Psoas muscle (tissue), 8 donors: ENCODE results near the gene UBAP1L. TPM values are rescaled to one million over a fixed set of nuclear protein-coding genes. Genes with fewer than 3 reads are reported as not detected.

Experiments used
- ATAC-seq, 4 donors: fragments of 200-7000 bp; cut with Tn5 transposase; one replicate each; pipeline ENCODE4 v1.9.1; 2020; ENCODE audit warnings: moderate library complexity in 3 of 4, mild to moderate bottlenecking in 2 of 4
- DNase-seq, 2 donors: peaks; one replicate each; pipeline ENCODE4 v3.0.0-alpha.2; 2020
- H3K27ac ChIP-seq: fragments of 200-600 bp; one replicate; pipeline ENCODE4 v1.8.0; 2022
- H3K27me3 ChIP-seq, 3 donors: fragments of 200-600 bp in 1 of 3; one replicate each; pipeline versions ENCODE4 v1.6.1 to v1.8.0; 2013 to 2022; ENCODE audit warnings: low read length in 2 of 3, mild to moderate bottlenecking in 2 of 3, moderate library complexity in 1 of 3; ENCODE audit not compliant: insufficient read depth in 3 of 3
- H3K36me3 ChIP-seq, 2 donors: fragments of 200-600 bp in 1 of 2; one replicate each; pipeline versions ENCODE4 v1.6.1 to v1.8.0; 2013 to 2022; ENCODE audit warnings: low read depth in 1 of 2, mild to moderate bottlenecking in 1 of 2, moderate library complexity in 1 of 2; ENCODE audit not compliant: insufficient read depth in 1 of 2
- H3K4me1 ChIP-seq: fragments of 200-600 bp; one replicate; pipeline ENCODE4 v1.8.0; 2022
- H3K4me3 ChIP-seq: fragments of 200-600 bp; one replicate; pipeline ENCODE4 v1.8.0; 2022; ENCODE audit warnings: mild to moderate bottlenecking
- H3K9me3 ChIP-seq: fragments of 200-600 bp; one replicate; pipeline ENCODE4 v1.8.0; 2022
- WGBS, 3 donors: extraction: QIAGEN DNeasy Blood & Tissue Kit; methylation state at CpG; one replicate each; pipeline versions ENCODE4 v1.1.6 to v1.1.7; 2013; 5-methylcytosine and 5-hydroxymethylcytosine counted together
- intact Hi-C, 2 donors: fragments of 100-400 bp; cut with DNase I; formaldehyde crosslinking; loops; one replicate each; pipeline versions ENCODE4 v1.11.0 to v1.14.2; 2022
- polyA plus RNA-seq, 3 donors: library from polyadenylated mRNA; stranded (reverse); fragments of 200-250 nt; gene quantifications; one replicate each; pipeline ENCODE4 v1.2.3, GENCODE V29; 2013
- total RNA-seq, 4 donors: library from RNA; stranded (reverse); fragmentation: NEBNext Ultra II Directional in 2 of 4; extraction: Animal tissue kit (Norgen Biotek cat#: 25700) in 2 of 4; gene quantifications; one replicate each; pipeline versions ENCODE4 v1.2.1 to v1.2.4, GENCODE V29; 2021 to 2023
- TF ChIP-seq, protein P1 (sequence below): fragments of 200-600 bp; IDR thresholded peaks from one replicate; pipeline ENCODE4 v1.8.0; 2022; ENCODE audit warnings: antibody characterized with exemption
- donor health status: healthy with polysubstance abuse.
- donor health status: DM: no; HTN: no; CAD: no; lungs with moderate emphysema.
- donor health status: Bipolar disorder and iron deficiency.
- donor health status: healthy.
- donor health status: DM: yes; HTN: yes; CAD: no.
- donor health status: DM: no; HTN: no; CAD: no.
- donor health status: DM: no; HTN: no; CAD: no.
- donor health status: DM: yes; HTN: yes; CAD: no.

The UBAP1L gene
- total and polyA plus RNA-seq, 7 donors, result 0.79 to 2.8 (median 1.1) TPM

DNA sequence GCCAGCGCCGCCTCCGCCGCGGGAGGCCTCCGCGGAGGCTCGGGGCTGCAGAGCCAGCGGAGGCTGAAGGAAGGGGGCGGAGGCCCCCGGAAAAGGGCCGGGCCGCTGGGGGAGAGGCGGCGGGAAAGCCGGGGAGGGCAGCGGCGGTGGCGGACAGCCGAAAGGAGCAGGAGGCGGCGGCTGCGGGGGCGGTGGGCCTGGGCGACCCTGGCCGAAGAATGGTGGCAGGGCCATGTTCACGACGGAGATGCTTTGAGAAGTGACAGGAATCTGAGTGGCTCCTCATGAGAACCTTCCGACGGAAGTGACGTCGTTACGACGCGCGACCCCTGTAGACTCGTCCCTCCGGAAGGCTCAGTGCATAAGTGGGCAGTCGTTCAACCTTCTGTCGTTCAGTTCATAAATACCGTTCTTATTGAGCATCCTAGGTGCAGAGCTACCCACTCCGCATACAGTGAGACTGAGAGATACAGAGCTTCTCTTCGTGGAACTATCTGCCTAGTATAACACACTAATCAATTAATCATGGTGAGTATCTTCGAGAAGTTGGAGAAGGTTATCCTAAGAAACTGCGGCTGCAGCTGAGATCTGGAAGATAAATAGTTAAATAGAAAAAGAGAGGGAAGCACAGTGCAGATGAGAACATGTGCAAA is 18.7 kb upstream of the UBAP1L start, which contains the start of gene PDCD7:
TSS of gene PDCD7 (minus strand) at position 261 of the 653 bp plus-strand sequence. CDS start at position 234, 27 bp downstream.
- H3K9me3 ChIP-seq, result no peaks in the 10 kb centered on the region
- peak; percentile 87 to 93 for DNase-seq
- TF ChIP-seq, protein P1, sequence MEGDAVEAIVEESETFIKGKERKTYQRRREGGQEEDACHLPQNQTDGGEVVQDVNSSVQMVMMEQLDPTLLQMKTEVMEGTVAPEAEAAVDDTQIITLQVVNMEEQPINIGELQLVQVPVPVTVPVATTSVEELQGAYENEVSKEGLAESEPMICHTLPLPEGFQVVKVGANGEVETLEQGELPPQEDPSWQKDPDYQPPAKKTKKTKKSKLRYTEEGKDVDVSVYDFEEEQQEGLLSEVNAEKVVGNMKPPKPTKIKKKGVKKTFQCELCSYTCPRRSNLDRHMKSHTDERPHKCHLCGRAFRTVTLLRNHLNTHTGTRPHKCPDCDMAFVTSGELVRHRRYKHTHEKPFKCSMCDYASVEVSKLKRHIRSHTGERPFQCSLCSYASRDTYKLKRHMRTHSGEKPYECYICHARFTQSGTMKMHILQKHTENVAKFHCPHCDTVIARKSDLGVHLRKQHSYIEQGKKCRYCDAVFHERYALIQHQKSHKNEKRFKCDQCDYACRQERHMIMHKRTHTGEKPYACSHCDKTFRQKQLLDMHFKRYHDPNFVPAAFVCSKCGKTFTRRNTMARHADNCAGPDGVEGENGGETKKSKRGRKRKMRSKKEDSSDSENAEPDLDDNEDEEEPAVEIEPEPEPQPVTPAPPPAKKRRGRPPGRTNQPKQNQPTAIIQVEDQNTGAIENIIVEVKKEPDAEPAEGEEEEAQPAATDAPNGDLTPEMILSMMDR, result no peak
- no peaks in the 10 kb centered on the region for H3K27me3 ChIP-seq
- peaks cover 3 to 27% of the 10 kb centered on the region in 2 donors for H3K36me3 ChIP-seq
- H3K4me1 ChIP-seq, result peaks cover 22% of the 10 kb centered on the region
- intact Hi-C loops, result no loop called here
- peak; percentile 94 to 97 (median 96) for ATAC-seq
- H3K4me3 ChIP-seq, result peak within 1 kb of the TSS; percentile 91
- WGBS, 3 donors, result 1% methylated on average over 44 to 45 of the region's 45 CpGs
- H3K27ac ChIP-seq, result peak within 1 kb of the TSS; percentile 91

DNA sequence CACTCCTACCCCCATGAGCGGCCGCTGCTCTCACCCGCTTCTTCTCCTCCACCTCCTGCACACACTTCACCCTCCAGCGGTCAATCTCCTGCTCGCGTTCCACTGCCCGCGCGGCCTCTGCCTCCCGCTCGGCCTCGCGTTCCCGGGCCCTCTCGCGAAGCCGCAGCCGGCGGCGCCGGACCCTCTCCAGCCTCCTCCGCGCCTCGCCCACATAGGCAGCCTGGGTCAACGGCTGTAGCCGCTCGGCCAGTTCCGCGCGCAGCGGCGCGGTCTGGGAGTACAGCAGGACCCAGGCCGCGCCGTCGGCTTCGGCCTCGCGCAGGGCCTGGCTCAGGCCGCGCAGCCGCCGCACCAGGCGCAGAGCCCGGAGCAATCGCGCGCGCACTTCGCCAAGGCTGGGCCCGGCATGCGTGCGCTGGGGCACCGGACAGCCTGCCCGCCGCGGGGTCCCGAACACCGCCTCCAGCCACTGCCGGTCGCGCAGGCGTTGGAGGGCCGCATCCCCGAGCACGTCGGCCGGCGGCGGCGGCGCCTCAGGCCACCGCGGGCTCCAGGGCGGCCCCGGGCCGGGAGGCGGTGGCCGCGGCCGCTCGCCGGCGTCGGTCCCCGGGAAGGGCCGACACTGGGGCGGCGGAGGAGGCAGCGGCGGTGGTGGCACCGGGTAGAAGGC is 18.0 kb upstream of the UBAP1L start:
- peak; percentile 41 to 71 for DNase-seq
- WGBS, 3 donors, result 0% methylated on average over 54 to 93 of the region's 93 CpGs
- ATAC-seq, result peak; percentile 55 to 71 (median 64)
- Histone ChIP-seq H3K27me3 (no peaks in the 10 kb centered on the region), H3K9me3 (no peaks in the 10 kb centered on the region), H3K4me3 (peak overlapping the region; percentile 91), H3K27ac (peak overlapping the region; percentile 91), H3K36me3 (peaks cover 3 to 34% of the 10 kb centered on the region in 2 donors), H3K4me1 (peaks cover 22% of the 10 kb centered on the region)
- intact Hi-C loops, result no loop called here
- TF ChIP-seq, protein P1, result no peak

DNA sequence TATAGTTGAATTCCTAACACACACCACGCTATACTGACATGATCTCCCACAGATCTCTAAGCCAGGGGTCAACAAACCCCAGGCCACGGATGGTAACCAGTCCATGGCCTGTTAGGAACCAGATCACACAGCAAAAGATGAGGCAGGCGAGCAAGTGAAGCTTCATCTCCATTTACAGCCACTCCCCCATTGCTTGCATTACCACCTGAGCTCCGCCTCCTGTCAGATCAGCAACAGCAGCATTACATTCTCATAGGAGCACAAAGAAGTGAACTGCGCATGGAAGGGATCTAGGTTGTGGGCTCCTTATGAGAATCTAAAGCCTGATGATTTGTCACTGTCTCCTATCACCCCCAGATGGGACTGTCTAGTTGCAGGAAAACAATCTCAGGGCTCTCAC is 15.9 kb upstream of the UBAP1L start:
- ATAC-seq, result no peak
- DNase-seq, result no peak
- 82 to 88% (median 83%) methylated on average over 5 of the region's 5 CpGs for WGBS, 3 donors

DNA sequence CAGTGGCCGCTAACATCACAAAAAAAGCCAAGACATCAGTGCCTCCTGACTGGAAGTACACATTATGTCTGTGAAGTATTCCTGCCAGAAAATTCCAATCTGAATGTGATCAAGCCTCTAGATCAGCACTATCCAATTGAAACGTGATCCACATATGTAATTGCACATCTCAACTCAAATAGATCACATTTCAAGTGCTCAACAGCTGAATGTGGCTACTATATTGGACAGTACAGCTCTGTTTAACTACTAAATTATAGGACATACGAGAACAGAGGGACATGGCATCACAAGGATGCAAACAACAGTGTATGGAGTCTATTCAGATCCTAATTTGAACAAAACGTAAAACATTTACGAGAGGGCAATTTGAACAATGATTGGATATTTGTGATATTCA is 542 bp upstream of the UBAP1L start:
- Histone ChIP-seq H3K9me3 (no peaks in the 10 kb centered on the region), H3K4me1 (peaks cover 8% of the 10 kb centered on the region), H3K4me3 (no peak overlapping the region), H3K36me3 (peaks cover 13 to 90% of the 10 kb centered on the region in 2 donors), H3K27ac (no peak overlapping the region), H3K27me3 (no peaks in the 10 kb centered on the region)
- intact Hi-C loops, result no loop called here
- ATAC-seq (peak in 2 of 4 donors; percentile 53 to 55), DNase-seq (no peak)
- TF ChIP-seq, protein P1, result no peak
- WGBS, 3 donors, result 59 to 72% (median 59%) methylated on average over 5 of the region's 5 CpGs

More for the DNA sequence above, 15.9 kb upstream of the UBAP1L start:
- Histone ChIP-seq H3K4me3 (no peak overlapping the region), H3K27ac (no peak overlapping the region), H3K27me3 (no peaks in the 10 kb centered on the region), H3K9me3 (no peaks in the 10 kb centered on the region), H3K4me1 (peaks cover 22% of the 10 kb centered on the region), H3K36me3 (peaks cover 5 to 53% of the 10 kb centered on the region in 2 donors)
- TF ChIP-seq, protein P1, result no peak
- intact Hi-C loops, result no loop called here
